Motor neuron (in vitro differentiated cells): ENCODE results near the gene GRK1. TPM values are rescaled to one million over a fixed set of nuclear protein-coding genes. Genes with fewer than 3 reads are reported as not detected.

Experiments
- ATAC-seq, 8 experiments: fragments of 200-7000 bp; cut with Tn5 transposase; replicated peaks in 6 of 8; 2 replicates each; pipeline ENCODE4 v1.8.0; 2021; ENCODE audit warnings: mild to moderate bottlenecking in 8 of 8, moderate library complexity in 8 of 8
- H3K27ac ChIP-seq, 2 donors: fragments of 250-450 bp; sonication (Bioruptor Pico); 2 replicates each; pipeline ENCODE4 v1.9.0; 2021; ENCODE audit warnings: antibody characterized with exemption in 2 of 2, mild to moderate bottlenecking in 2 of 2, moderate library complexity in 1 of 2
- H3K4me1 ChIP-seq, 2 donors: fragments of 250-450 bp; sonication (Bioruptor Pico); replicated peaks in 1 of 2; 2 replicates each; pipeline ENCODE4 v1.6.1; 2021; ENCODE audit warnings: antibody characterized with exemption in 2 of 2, mild to moderate bottlenecking in 2 of 2, moderate library complexity in 1 of 2
- H3K4me3 ChIP-seq, 5 donors: fragments of 250-450 bp; sonication (Bioruptor Pico); 2 replicates each; pipeline ENCODE4 v1.9.0; 2021; ENCODE audit warnings: antibody characterized with exemption in 5 of 5, mild to moderate bottlenecking in 5 of 5, moderate library complexity in 4 of 5
- WGBS, 10 experiments: fragments of 450-650 bp; shearing (Covaris generic); methylation state at CpG; one replicate each; pipeline ENCODE4 v1.0.0; 2022; 5-methylcytosine and 5-hydroxymethylcytosine counted together
- in situ Hi-C, 9 experiments: fragments of 400-800 bp; cut with MboI; loops; one replicate each; pipeline ENCODE4 v1.15.0; 2021; ENCODE audit warnings: low sequenced_read_pairs in 9 of 9, low pct_unique_long_range_greater_than_20kb in 2 of 9; ENCODE audit not compliant: unreplicated experiment in 9 of 9
- total RNA-seq, 8 experiments: library from RNA; unstranded; fragments of 300-600 nt; gene quantifications; 2 replicates each; pipeline versions ENCODE4 v1.2.3 to v1.2.4, GENCODE V29; 2022

GRK1 gene
- total RNA-seq, 8 experiments from 2014 or later, result under 0.01 to 1.1 (median 0.38) TPM; not detected in 1

GRCh38 chr13:113625965-113626721 lies 40.9 kb upstream of the GRK1 start:
- H3K4me1 ChIP-seq, result no peaks in the 10 kb centered on the region
- in situ Hi-C loops, result no loop called here
- H3K27ac ChIP-seq, result no peak overlapping the region
- ATAC-seq, result peak in 3 of 8 experiments; percentile 58 to 72 (median 62)
- H3K4me3 ChIP-seq, result no peak overlapping the region
- 50 to 100% (median 90%) methylated on average over 1 to 5 of the region's 24 CpGs; no CpG with 5 or more reads in 2 of the 10 experiments for WGBS, 10 experiments

GRCh38 chr13:113627136-113627535 lies 39.9 kb upstream of the GRK1 start:
- in situ Hi-C loops, result no loop called here
- 86 to 100% (median 94%) methylated on average over 2 to 8 of the region's 16 CpGs; no CpG with 5 or more reads in 4 of the 10 experiments for WGBS, 10 experiments
- Histone ChIP-seq H3K4me1 (no peaks in the 10 kb centered on the region), H3K27ac (no peak overlapping the region), H3K4me3 (no peak overlapping the region)
- ATAC-seq, result no peak

- in situ Hi-C loops, result no loop called here
- WGBS, 10 experiments, result 40 to 100% (median 89%) methylated on average over 1 to 10 of the region's 30 CpGs; no CpG with 5 or more reads in 3 of the 10 experiments
- Histone ChIP-seq H3K4me1 (no peaks in the 10 kb centered on the region), H3K4me3 (no peak overlapping the region), H3K27ac (no peak overlapping the region)
- ATAC-seq, result no peak
Measured at GRCh38 chr13:113628291-113629270, 38.4 kb upstream of the GRK1 start.

- H3K4me3 ChIP-seq, result no peak overlapping the region
- no peak overlapping the region for H3K27ac ChIP-seq
- H3K4me1 ChIP-seq, result no peaks in the 10 kb centered on the region
- 90 to 100% (median 97%) methylated on average over 1 to 6 of the region's 17 CpGs; no CpG with 5 or more reads in 5 of the 10 experiments for WGBS, 10 experiments
- in situ Hi-C loops, result no loop called here
- ATAC-seq, result no peak
Measured at GRCh38 chr13:113629866-113630265, 37.2 kb upstream of the GRK1 start.

GRCh38 chr13:113630296-113630695 lies 36.7 kb upstream of the GRK1 start:
- Histone ChIP-seq H3K4me3 (no peak overlapping the region), H3K4me1 (no peaks in the 10 kb centered on the region), H3K27ac (no peak overlapping the region)
- WGBS, 10 experiments, result 90 to 100% (median 96%) methylated on average over 2 to 8 of the region's 11 CpGs; no CpG with 5 or more reads in 3 of the 10 experiments
- in situ Hi-C loops, result no loop called here
- ATAC-seq, result no peak

- in situ Hi-C loops, result no loop called here
- no peak overlapping the region for H3K4me3 ChIP-seq
- no peak overlapping the region for H3K27ac ChIP-seq
- no CpG with 5 or more reads among the region's 6 CpGs for WGBS, 10 experiments
- ATAC-seq, result no peak
- H3K4me1 ChIP-seq, result no peaks in the 10 kb centered on the region
Measured at GRCh38 chr13:113630804-113631203, 36.2 kb upstream of the GRK1 start.

GRCh38 chr13:113631341-113632095 lies 35.5 kb upstream of the GRK1 start:
- 80 to 100% (median 94%) methylated on average over 1 to 29 of the region's 42 CpGs; no CpG with 5 or more reads in 2 of the 10 experiments for WGBS, 10 experiments
- Histone ChIP-seq H3K27ac (no peak overlapping the region), H3K4me3 (no peak overlapping the region), H3K4me1 (no peaks in the 10 kb centered on the region)
- ATAC-seq, result no peak
- in situ Hi-C loops, result no loop called here

GRCh38 chr13:113632706-113633484 lies 34.1 kb upstream of the GRK1 start:
- ATAC-seq, result no peak
- H3K4me3 ChIP-seq, result no peak overlapping the region
- WGBS, 10 experiments, result 92 to 100% (median 99%) methylated on average over 1 to 19 of the region's 38 CpGs; no CpG with 5 or more reads in 4 of the 10 experiments
- no peaks in the 10 kb centered on the region for H3K4me1 ChIP-seq
- in situ Hi-C loops, result no loop called here
- no peak overlapping the region for H3K27ac ChIP-seq

GRCh38 chr13:113633485-113633873 lies 33.5 kb upstream of the GRK1 start:
- 87 to 100% (median 100%) methylated on average over 1 to 4 of the region's 18 CpGs; no CpG with 5 or more reads in 3 of the 10 experiments for WGBS, 10 experiments
- H3K4me3 ChIP-seq, result no peak overlapping the region
- no peak overlapping the region for H3K27ac ChIP-seq
- in situ Hi-C loops, result no loop called here
- H3K4me1 ChIP-seq, result no peaks in the 10 kb centered on the region
- ATAC-seq, result no peak

- in situ Hi-C loops, result no loop called here
- Histone ChIP-seq H3K4me1 (no peaks in the 10 kb centered on the region), H3K27ac (no peak overlapping the region), H3K4me3 (no peak overlapping the region)
- 89 to 100% (median 95%) methylated on average over 3 to 14 of the region's 16 CpGs; no CpG with 5 or more reads in 2 of the 10 experiments for WGBS, 10 experiments
- ATAC-seq, result no peak
Measured at GRCh38 chr13:113634279-113635047, 32.6 kb upstream of the GRK1 start.

- H3K4me3 ChIP-seq, result no peak overlapping the region
- ATAC-seq, result no peak
Measured at GRCh38 chr13:113635048-113635420, 32.0 kb upstream of the GRK1 start.

More at GRCh38 chr13:113635048-113635420, 32.0 kb upstream of the GRK1 start:
- in situ Hi-C loops, result no loop called here
- WGBS, 10 experiments, result 100% methylated on average over 1 to 3 of the region's 7 CpGs; no CpG with 5 or more reads in 6 of the 10 experiments
- H3K27ac ChIP-seq, result no peak overlapping the region
- H3K4me1 ChIP-seq, result no peaks in the 10 kb centered on the region
